NK-92 (cell line): ENCODE data around the gene AVP.

ENCODE experiments used
- DNase-seq: peaks from one replicate; lab custom pipeline; 2025; ENCODE audit not compliant: unreplicated experiment; lab: John Stamatoyannopoulos, UW

AVP gene

GRCh38 chr20:3051385-3052019 lies 33.0 kb downstream of the AVP start:
- DNase-seq, result no peak

- DNase-seq, result no peak
Observed at GRCh38 chr20:3047486-3048419, 36.8 kb downstream of the AVP start.

GRCh38 chr20:3046677-3047462 lies 37.7 kb downstream of the AVP start:
- no peak for DNase-seq

- DNase-seq, result no peak
Observed at GRCh38 chr20:3045816-3046676, 38.5 kb downstream of the AVP start, which contains the start of gene MRPS26. Gene MRPS26 (plus strand): TSS chr20:3046052. CDS start chr20:3046069, 17 bp downstream.

GRCh38 chr20:3045042-3045815 lies 39.3 kb downstream of the AVP start:
- DNase-seq, result no peak

GRCh38 chr20:3044336-3044965 lies 40.1 kb downstream of the AVP start:
- DNase-seq, result no peak

- no peak for DNase-seq
Observed at GRCh38 chr20:3043322-3043721, 41.2 kb downstream of the AVP start, which contains the start of gene GNRH2. Gene GNRH2 (plus strand): TSS chr20:3043622. CDS start chr20:3044415, 793 bp downstream.

- DNase-seq, result no peak
Observed at GRCh38 chr20:3042625-3043024, 41.9 kb downstream of the AVP start.

- DNase-seq, result no peak
Observed at GRCh38 chr20:3041854-3042409, 42.6 kb downstream of the AVP start.

- no peak for DNase-seq
Observed at GRCh38 chr20:3040086-3040485, 44.4 kb downstream of the AVP start.

- DNase-seq, result no peak
Observed at GRCh38 chr20:3039426-3039825, 45.1 kb downstream of the AVP start.

GRCh38 chr20:3038454-3038853 lies 46.1 kb downstream of the AVP start:
- no peak for DNase-seq

GRCh38 chr20:3037654-3038053 lies 46.9 kb downstream of the AVP start:
- DNase-seq, result no peak

GRCh38 chr20:3032624-3033023 lies 51.9 kb downstream of the AVP start:
- DNase-seq, result no peak
